Measurements from ENCODE around the gene VPS35. TPM values are rescaled to one million over a fixed set of nuclear protein-coding genes. Genes with fewer than 3 reads are reported as not detected.

VPS35 gene
- total RNA-seq, result 10 to 100 TPM; 14.5 to 40.5 TPM

DNA sequence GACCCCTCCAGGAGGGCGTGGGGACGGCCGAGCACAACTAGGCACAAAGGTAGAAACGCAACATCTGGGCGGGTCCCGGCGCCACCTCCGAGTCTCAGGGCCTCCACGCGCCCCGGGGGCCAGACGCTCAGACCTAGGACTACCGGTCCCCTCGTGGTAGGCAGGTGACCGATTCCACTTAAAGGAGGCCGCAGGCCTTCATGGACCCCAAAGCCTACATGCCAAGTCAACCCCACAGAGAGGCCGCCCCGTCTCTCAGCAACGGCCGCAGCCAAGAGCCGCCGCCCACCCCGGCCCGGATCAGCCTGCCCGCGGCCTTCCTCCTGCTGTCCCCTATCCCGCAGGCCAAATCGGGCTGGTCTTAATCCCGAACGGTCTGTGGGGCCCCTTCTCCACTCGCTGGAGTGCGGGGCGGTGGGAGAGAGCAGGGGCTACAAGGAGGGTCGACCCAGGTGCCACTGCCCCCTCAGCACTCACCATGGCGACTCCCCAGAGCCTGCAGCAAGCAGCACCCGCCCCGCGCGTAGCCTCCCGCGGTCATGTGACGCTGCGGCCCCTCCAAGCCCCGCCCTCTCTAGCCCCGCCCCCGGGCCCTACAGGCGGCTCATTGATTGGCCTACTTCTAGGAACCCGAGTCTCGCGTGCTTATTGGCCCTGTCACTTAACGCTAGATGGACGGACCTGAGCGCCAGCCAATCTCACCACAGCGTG, at the start of gene VPS35:
VPS35 (minus strand) TSS at position 525 of the 711 bp plus-strand sequence; CDS start at position 480, 45 bp downstream.
- Histone ChIP-seq H3K27ac (peak within 1 kb of the TSS; percentile 84 to 94 (median 90)), H3K4me3 (peak within 1 kb of the TSS; percentile 56 to 73), H3K9me3 (no peaks in the 10 kb centered on the region), H3K27me3 (no peaks in the 10 kb centered on the region), H3K4me1 (peaks cover 32% of the 10 kb centered on the region), H3K36me3 (replicated peaks in 1 of 2; ENCODE audit: insufficient read depth in 1 of 2, low read depth in 2 of 2) (no peaks in the 10 kb centered on the region)
- intact Hi-C loops (cut with DNase I), result no loop called here
- peak; percentile 97 for ATAC-seq
- DNase-seq, result peak; percentile 99 to 100 (median 100)
- TF ChIP-seq, protein P1, sequence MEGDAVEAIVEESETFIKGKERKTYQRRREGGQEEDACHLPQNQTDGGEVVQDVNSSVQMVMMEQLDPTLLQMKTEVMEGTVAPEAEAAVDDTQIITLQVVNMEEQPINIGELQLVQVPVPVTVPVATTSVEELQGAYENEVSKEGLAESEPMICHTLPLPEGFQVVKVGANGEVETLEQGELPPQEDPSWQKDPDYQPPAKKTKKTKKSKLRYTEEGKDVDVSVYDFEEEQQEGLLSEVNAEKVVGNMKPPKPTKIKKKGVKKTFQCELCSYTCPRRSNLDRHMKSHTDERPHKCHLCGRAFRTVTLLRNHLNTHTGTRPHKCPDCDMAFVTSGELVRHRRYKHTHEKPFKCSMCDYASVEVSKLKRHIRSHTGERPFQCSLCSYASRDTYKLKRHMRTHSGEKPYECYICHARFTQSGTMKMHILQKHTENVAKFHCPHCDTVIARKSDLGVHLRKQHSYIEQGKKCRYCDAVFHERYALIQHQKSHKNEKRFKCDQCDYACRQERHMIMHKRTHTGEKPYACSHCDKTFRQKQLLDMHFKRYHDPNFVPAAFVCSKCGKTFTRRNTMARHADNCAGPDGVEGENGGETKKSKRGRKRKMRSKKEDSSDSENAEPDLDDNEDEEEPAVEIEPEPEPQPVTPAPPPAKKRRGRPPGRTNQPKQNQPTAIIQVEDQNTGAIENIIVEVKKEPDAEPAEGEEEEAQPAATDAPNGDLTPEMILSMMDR (IDR thresholded peaks at IDR 0.05), result peak in 3 of 7 experiments; percentile 16 to 34 (median 31)
- peak; percentile 30 to 85 (median 81) for TF ChIP-seq POLR2A (IDR thresholded peaks at IDR 0.05)
- 0% methylated on average over 15 to 54 of the region's 54 CpGs for WGBS, 2 donors

DNA sequence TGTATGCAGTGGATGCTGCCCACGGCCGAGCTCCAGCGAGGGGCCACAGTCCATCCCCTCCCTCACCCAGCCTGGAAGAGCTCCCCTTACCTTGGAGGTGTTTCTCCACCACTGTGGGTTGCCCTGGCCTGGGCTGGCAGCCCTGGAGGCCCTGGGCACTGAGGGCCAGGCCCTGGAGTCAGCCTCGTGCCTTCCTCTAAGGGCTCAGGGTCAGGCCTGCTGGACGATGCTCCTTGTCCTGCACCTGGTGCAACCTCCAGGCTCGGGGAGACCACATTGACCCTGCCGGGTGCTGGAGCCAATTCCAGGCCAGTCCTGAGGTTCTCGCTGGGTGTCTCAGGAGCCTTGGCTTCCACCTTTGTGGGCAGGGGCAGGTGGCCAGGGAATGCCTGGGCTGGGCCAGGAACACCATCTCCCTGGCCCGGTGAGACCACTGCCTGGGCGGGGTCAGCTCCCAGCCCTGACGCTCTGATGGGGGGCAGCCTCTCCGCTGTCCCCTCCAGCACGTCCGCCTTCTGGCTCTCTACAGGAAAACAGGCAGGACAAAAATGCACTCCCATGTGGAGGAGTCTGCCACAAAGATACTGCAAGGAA, 48.7 kb upstream of the VPS35 start:
- Histone ChIP-seq H3K36me3 (replicated peaks in 1 of 2; ENCODE audit: insufficient read depth in 1 of 2, low read depth in 2 of 2) (no peaks in the 10 kb centered on the region), H3K4me1 (no peaks in the 10 kb centered on the region), H3K9me3 (no peaks in the 10 kb centered on the region), H3K27me3 (no peaks in the 10 kb centered on the region), H3K27ac (no peak overlapping the region), H3K4me3 (no peak overlapping the region)
- no peak for TF ChIP-seq POLR2A (IDR thresholded peaks at IDR 0.05)
- TF ChIP-seq, protein P1 (IDR thresholded peaks at IDR 0.05), result no peak
- WGBS, 2 donors, result 72 to 75% methylated on average over 5 to 11 of the region's 14 CpGs
- intact Hi-C loops (cut with DNase I), result no loop called here
- DNase-seq, result no peak
- ATAC-seq, result no peak

DNA sequence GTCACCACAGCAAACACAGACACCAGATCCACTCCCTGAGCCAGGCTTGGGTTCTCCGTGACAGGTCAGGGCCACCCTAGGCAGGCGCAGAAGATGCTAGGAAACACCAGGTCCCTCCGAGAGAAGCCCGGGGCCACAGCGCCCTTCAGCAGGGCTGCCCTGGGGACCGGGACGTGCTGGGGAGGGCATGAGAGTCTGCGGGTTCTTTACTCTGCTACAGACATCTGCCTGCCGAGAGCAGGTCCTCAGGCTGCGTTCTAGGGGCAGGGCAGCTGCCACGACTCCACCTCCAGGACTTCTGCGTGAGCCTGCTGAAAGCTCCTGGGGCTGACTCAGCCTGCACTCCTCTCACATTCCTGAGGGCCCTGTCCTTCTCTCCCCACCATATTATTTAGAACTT, 47.7 kb upstream of the VPS35 start:
- Histone ChIP-seq H3K27me3 (no peaks in the 10 kb centered on the region), H3K27ac (no peak overlapping the region), H3K4me3 (no peak overlapping the region), H3K9me3 (no peaks in the 10 kb centered on the region), H3K36me3 (replicated peaks in 1 of 2; ENCODE audit: insufficient read depth in 1 of 2, low read depth in 2 of 2) (no peaks in the 10 kb centered on the region), H3K4me1 (no peaks in the 10 kb centered on the region)
- DNase-seq, result no peak
- intact Hi-C loops (cut with DNase I), result no loop called here
- no peak for ATAC-seq
- TF ChIP-seq, protein P1 (IDR thresholded peaks at IDR 0.05), result no peak
- no peak for TF ChIP-seq POLR2A (IDR thresholded peaks at IDR 0.05)
- 63% methylated on average over 10 of the region's 12 CpGs; no CpG with 5 or more reads in 1 of the 2 donors for WGBS, 2 donors

DNA sequence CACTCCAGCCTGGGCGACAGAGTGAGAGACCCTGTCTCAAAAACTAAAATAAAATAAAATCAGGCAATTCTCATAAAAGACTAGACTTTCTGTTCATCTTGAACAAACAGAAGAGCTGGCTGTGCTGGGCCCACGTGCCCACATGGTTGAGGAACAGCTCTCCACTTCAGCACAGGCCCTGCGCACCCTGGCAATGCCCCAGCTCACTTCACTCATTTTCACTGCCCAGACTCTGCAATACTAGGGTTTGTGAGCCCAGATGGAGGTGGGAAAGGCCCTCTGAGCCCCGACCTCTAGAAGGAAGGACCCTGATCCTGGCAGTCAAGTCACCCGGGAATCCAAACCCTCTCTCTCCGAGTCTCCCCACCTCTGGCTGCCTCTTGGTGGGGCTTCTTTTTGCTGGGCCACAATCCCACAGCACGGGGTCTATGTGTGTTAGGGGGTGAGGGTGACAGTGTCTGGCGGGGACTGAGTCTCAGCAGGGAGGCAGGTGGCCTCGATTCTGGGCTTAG, 44.4 kb upstream of the VPS35 start:
- no peaks in the 10 kb centered on the region for H3K4me1 ChIP-seq
- no peaks in the 10 kb centered on the region for H3K9me3 ChIP-seq
- H3K4me3 ChIP-seq, result no peak overlapping the region
- H3K36me3 ChIP-seq (replicated peaks in 1 of 2; ENCODE audit: insufficient read depth in 1 of 2, low read depth in 2 of 2), result no peaks in the 10 kb centered on the region
- ATAC-seq (no peak), DNase-seq (no peak)
- H3K27ac ChIP-seq, result no peak overlapping the region
- no peaks in the 10 kb centered on the region for H3K27me3 ChIP-seq
- 66 to 74% methylated on average over 8 to 9 of the region's 9 CpGs for WGBS, 2 donors
- intact Hi-C loops (cut with DNase I), result no loop called here
- TF ChIP-seq, protein P1 (IDR thresholded peaks at IDR 0.05), result no peak
- TF ChIP-seq POLR2A (IDR thresholded peaks at IDR 0.05), result no peak

Data from body of pancreas (tissue), 4 donors.